ENCODE data around the gene GALNT13. TPM values are rescaled to one million over a fixed set of nuclear protein-coding genes. Genes with fewer than 3 reads are reported as not detected.

GALNT13 gene
- total and polyA plus RNA-seq, 4 donors = not detected

DNA sequence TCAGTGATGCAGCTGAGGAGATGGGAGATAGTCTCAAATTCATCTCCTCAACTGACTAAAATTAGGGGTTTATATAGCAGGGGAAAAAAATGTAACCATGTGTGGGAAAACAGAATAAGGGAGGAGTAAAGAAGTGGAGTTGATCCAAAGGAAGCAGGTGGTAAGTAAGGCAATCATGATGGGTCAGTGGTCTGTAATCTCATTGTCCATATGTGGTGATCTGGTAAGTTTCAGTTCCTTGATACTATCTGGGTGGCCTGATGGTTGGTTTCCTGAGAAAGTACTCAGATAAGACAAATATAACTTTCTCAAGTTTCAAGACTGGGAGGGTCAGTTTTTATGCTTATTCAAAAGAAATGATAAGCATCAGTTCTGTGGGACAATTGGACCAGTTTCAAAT lies 514.5 kb downstream of the GALNT13 start:
- no peak overlapping the region for H3K4me3 ChIP-seq (ENCODE audit: low read depth in 1 of 3, low read length in 3 of 3)
- peaks cover 0 to 3% (median 0%) of the 10 kb centered on the region in 4 donors for H3K9me3 ChIP-seq (ENCODE audit: control insufficient read depth in 4 of 4, low read length in 3 of 4)
- H3K36me3 ChIP-seq (ENCODE audit: control insufficient read depth in 4 of 4, insufficient read depth in 3 of 4, low read depth in 1 of 4, low read length in 3 of 4) = no peaks in the 10 kb centered on the region
- no peak overlapping the region for H3K27ac ChIP-seq (ENCODE audit: low read depth in 1 of 2, low read length in 2 of 2)
- H3K4me1 ChIP-seq (ENCODE audit: control insufficient read depth in 4 of 4, insufficient read depth in 4 of 4, low read length in 3 of 4) = no peaks in the 10 kb centered on the region
- no peak for DNase-seq (ENCODE audit: low spot score)
- no peak for TF ChIP-seq RXRA (IDR thresholded peaks at IDR 0.05)
- TF ChIP-seq RAD21 (IDR thresholded peaks at IDR 0.05) = no peak
- no peak for TF ChIP-seq JUND (IDR thresholded peaks at IDR 0.05)
- TF ChIP-seq, protein P1, sequence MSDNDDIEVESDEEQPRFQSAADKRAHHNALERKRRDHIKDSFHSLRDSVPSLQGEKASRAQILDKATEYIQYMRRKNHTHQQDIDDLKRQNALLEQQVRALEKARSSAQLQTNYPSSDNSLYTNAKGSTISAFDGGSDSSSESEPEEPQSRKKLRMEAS (IDR thresholded peaks at IDR 0.05) = no peak
- TF ChIP-seq, protein P2, sequence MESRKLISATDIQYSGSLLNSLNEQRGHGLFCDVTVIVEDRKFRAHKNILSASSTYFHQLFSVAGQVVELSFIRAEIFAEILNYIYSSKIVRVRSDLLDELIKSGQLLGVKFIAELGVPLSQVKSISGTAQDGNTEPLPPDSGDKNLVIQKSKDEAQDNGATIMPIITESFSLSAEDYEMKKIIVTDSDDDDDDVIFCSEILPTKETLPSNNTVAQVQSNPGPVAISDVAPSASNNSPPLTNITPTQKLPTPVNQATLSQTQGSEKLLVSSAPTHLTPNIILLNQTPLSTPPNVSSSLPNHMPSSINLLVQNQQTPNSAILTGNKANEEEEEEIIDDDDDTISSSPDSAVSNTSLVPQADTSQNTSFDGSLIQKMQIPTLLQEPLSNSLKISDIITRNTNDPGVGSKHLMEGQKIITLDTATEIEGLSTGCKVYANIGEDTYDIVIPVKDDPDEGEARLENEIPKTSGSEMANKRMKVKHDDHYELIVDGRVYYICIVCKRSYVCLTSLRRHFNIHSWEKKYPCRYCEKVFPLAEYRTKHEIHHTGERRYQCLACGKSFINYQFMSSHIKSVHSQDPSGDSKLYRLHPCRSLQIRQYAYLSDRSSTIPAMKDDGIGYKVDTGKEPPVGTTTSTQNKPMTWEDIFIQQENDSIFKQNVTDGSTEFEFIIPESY (IDR thresholded peaks at IDR 0.05) = no peak
- no peak for TF ChIP-seq FOXA2 (IDR thresholded peaks at IDR 0.05)
- no peak for TF ChIP-seq FOXA1 (IDR thresholded peaks at IDR 0.05)
- TF ChIP-seq NR2F2 (IDR thresholded peaks at IDR 0.05) = no peak
- no peak for TF ChIP-seq ATF3 (IDR thresholded peaks at IDR 0.05)
- no peak for TF ChIP-seq HNF4G (IDR thresholded peaks at IDR 0.05)
- TF ChIP-seq GABPA (IDR thresholded peaks at IDR 0.05 in 1 of 2, conservative IDR thresholded peaks at IDR 0.05 in 1 of 2) = no peak
- TF ChIP-seq TAF1 (conservative IDR thresholded peaks at IDR 0.05) = no peak
- no peak for TF ChIP-seq YY1 (IDR thresholded peaks at IDR 0.05)
- TF ChIP-seq, protein P3, sequence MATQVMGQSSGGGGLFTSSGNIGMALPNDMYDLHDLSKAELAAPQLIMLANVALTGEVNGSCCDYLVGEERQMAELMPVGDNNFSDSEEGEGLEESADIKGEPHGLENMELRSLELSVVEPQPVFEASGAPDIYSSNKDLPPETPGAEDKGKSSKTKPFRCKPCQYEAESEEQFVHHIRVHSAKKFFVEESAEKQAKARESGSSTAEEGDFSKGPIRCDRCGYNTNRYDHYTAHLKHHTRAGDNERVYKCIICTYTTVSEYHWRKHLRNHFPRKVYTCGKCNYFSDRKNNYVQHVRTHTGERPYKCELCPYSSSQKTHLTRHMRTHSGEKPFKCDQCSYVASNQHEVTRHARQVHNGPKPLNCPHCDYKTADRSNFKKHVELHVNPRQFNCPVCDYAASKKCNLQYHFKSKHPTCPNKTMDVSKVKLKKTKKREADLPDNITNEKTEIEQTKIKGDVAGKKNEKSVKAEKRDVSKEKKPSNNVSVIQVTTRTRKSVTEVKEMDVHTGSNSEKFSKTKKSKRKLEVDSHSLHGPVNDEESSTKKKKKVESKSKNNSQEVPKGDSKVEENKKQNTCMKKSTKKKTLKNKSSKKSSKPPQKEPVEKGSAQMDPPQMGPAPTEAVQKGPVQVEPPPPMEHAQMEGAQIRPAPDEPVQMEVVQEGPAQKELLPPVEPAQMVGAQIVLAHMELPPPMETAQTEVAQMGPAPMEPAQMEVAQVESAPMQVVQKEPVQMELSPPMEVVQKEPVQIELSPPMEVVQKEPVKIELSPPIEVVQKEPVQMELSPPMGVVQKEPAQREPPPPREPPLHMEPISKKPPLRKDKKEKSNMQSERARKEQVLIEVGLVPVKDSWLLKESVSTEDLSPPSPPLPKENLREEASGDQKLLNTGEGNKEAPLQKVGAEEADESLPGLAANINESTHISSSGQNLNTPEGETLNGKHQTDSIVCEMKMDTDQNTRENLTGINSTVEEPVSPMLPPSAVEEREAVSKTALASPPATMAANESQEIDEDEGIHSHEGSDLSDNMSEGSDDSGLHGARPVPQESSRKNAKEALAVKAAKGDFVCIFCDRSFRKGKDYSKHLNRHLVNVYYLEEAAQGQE (IDR thresholded peaks at IDR 0.05) = no peak
- no peak for TF ChIP-seq SP1 (IDR thresholded peaks at IDR 0.05)
- no peak overlapping the region for H3K9ac ChIP-seq (ENCODE audit: low read depth in 1 of 2, low read length in 2 of 2)
- H3K27me3 ChIP-seq (ENCODE audit: control insufficient read depth in 4 of 4, insufficient read depth in 4 of 4, low read length in 3 of 4) = no peaks in the 10 kb centered on the region

DNA sequence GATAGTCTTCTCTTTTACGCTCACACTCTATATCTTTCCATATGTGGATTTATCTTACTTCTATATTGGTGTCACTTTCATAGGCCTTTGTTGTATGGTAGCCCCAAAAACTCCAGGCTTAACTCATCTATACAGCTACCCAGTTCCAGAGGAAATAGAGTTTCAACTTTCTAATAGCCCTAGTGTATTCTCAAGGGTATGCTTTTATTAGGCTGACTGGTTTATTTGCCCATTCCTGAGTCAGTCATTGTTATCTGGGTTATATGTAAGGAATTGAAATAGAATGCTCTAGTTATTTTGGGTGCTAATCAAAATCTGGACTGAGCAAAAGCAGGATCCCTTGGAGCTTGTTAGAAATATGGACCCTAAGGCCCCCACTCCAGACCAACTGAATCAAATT lies 519.3 kb downstream of the GALNT13 start:
- Histone ChIP-seq H3K27ac (ENCODE audit: low read depth in 1 of 2, low read length in 2 of 2) (no peak overlapping the region), H3K27me3 (ENCODE audit: control insufficient read depth in 4 of 4, insufficient read depth in 4 of 4, low read length in 3 of 4) (no peaks in the 10 kb centered on the region), H3K4me3 (ENCODE audit: low read depth in 1 of 3, low read length in 3 of 3) (no peak overlapping the region), H3K9me3 (ENCODE audit: control insufficient read depth in 4 of 4, low read length in 3 of 4) (peaks cover 0 to 3% (median 0%) of the 10 kb centered on the region in 4 donors), H3K36me3 (ENCODE audit: control insufficient read depth in 4 of 4, insufficient read depth in 3 of 4, low read depth in 1 of 4, low read length in 3 of 4) (no peaks in the 10 kb centered on the region), H3K4me1 (ENCODE audit: control insufficient read depth in 4 of 4, insufficient read depth in 4 of 4, low read length in 3 of 4) (peaks cover 0 to 8% (median 0%) of the 10 kb centered on the region in 4 donors), H3K9ac (ENCODE audit: low read depth in 1 of 2, low read length in 2 of 2) (no peak overlapping the region)
- WGBS = 96% methylated on average over 1 of the region's 1 CpG
- DNase-seq (ENCODE audit: low spot score) = no peak
- no peak for TF ChIP-seq HNF4A (conservative IDR thresholded peaks at IDR 0.05)
- TF ChIP-seq, protein P3 (IDR thresholded peaks at IDR 0.05) = no peak
- TF ChIP-seq, protein P1 (IDR thresholded peaks at IDR 0.05) = no peak
- TF ChIP-seq ATF3 (IDR thresholded peaks at IDR 0.05) = no peak
- no peak for TF ChIP-seq EGR1 (IDR thresholded peaks at IDR 0.05; ENCODE audit: low read depth in 2 of 2)
- TF ChIP-seq SP1 (IDR thresholded peaks at IDR 0.05) = no peak
- no peak for TF ChIP-seq NR2F2 (IDR thresholded peaks at IDR 0.05)
- TF ChIP-seq YY1 (IDR thresholded peaks at IDR 0.05) = no peak
- no peak for TF ChIP-seq GABPA (IDR thresholded peaks at IDR 0.05 in 1 of 2, conservative IDR thresholded peaks at IDR 0.05 in 1 of 2)
- TF ChIP-seq HNF4G (IDR thresholded peaks at IDR 0.05) = no peak
- TF ChIP-seq, protein P2 (IDR thresholded peaks at IDR 0.05) = no peak
- no peak for TF ChIP-seq RAD21 (IDR thresholded peaks at IDR 0.05)
- no peak for TF ChIP-seq JUND (IDR thresholded peaks at IDR 0.05)
- TF ChIP-seq TAF1 (conservative IDR thresholded peaks at IDR 0.05) = no peak
- TF ChIP-seq RXRA (IDR thresholded peaks at IDR 0.05) = no peak
- TF ChIP-seq FOXA1 (IDR thresholded peaks at IDR 0.05) = no peak

All from liver (tissue), 9 donors.